DOHH2 (cell line): Measurements from ENCODE around the gene PPP1R1B.
"Not testable (repeated sequence)": the region's sequence is repeated elsewhere in the genome, so short reads cannot be mapped to it uniquely, and the experiment has no call there.

Experiments
- EZH2phosphoT487 ChIP-seq: fragments of 200-600 bp; sonication (generic); IDR thresholded peaks from 2 replicates; pipeline ENCODE4 v1.6.1; 2017; ENCODE audit warnings: borderline replicate concordance, mild to moderate bottlenecking, antibody characterized with exemption, low read length, moderate library complexity, mixed read lengths
- TF ChIP-seq, protein P1 (sequence below): fragments of 200-600 bp; sonication (generic); IDR thresholded peaks from one replicate; pipeline ENCODE4 v1.5.1; 2014; ENCODE audit warnings: antibody characterized with exemption, mild to moderate bottlenecking, low read depth, low read length; ENCODE audit not compliant: poor library complexity, severe bottlenecking

DNA sequence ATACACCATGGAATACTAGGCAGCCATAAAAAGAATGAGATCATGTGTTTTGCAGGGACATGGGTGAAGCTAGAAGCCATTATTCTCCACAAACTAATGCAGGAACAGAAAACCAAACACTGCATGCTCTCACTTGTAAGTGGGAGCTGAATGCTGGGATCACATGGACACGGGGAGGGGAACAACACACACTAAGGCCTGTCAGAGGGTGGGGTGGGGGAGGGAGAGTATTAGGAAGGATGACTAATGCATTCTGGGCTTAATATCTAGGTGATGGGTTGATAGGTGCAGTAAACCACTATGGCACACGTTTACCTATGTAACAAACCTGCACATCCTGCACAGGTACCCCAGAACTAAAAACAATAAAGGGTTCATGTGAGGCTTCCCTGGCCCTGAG, 36.6 kb upstream of the PPP1R1B start:
- TF ChIP-seq, protein P1, sequence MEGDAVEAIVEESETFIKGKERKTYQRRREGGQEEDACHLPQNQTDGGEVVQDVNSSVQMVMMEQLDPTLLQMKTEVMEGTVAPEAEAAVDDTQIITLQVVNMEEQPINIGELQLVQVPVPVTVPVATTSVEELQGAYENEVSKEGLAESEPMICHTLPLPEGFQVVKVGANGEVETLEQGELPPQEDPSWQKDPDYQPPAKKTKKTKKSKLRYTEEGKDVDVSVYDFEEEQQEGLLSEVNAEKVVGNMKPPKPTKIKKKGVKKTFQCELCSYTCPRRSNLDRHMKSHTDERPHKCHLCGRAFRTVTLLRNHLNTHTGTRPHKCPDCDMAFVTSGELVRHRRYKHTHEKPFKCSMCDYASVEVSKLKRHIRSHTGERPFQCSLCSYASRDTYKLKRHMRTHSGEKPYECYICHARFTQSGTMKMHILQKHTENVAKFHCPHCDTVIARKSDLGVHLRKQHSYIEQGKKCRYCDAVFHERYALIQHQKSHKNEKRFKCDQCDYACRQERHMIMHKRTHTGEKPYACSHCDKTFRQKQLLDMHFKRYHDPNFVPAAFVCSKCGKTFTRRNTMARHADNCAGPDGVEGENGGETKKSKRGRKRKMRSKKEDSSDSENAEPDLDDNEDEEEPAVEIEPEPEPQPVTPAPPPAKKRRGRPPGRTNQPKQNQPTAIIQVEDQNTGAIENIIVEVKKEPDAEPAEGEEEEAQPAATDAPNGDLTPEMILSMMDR, result not testable (repeated sequence)
- TF ChIP-seq EZH2phosphoT487, result not testable (repeated sequence)
